GM12892 (cell line): ENCODE results near the gene ATP12A.

Experiments
- POLR2A ChIP-seq: IDR thresholded peaks from 2 replicates; pipeline ENCODE4 v1.6.1; 2011; ENCODE audit warnings: low read depth, low read length, control low read depth
- POLR2AphosphoS5 ChIP-seq: IDR thresholded peaks from 2 replicates; pipeline ENCODE4 v1.6.1; 2011; ENCODE audit warnings: low read depth, low read length, control low read depth

- TF ChIP-seq POLR2A (no peak), POLR2AphosphoS5 (no peak)
Measured at GRCh38 chr13:24687611-24688010, 7.4 kb downstream of the ATP12A start.
